ENCODE measurements around the gene ZNF737. TPM values are rescaled to one million over a fixed set of nuclear protein-coding genes. Genes with fewer than 3 reads are reported as not detected.
A peak's percentile ranks its signal among the peaks of the same experiment; 100 is the strongest.
"Not testable (repeated sequence)": the region's sequence is repeated elsewhere in the genome, so short reads cannot be mapped to it uniquely, and the experiment has no call there.

The ZNF737 gene
- total and polyA plus RNA-seq, 4 donors, result 0.67 to 3.7 (median 2.2) TPM

DNA sequence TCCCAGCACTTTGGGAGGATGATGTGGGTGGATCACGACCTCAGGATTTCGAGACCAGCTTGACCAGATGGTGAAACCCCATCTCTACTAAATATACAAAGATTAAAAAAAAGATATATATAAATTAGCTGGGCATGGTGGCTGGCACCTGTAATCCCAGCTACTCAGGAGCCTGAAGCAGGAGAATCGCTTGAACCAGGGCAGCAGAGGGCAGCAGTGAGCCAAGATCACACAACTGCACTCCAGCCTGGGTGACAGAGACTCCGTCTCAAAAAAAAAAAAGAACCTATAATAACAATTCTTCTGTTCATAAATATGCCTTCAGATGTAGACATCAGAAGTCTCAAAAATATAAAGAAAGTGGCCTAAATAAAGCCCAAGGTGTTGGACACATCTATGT lies 7.6 kb downstream of the ZNF737 start (continued):
- TF ChIP-seq ATF3 (IDR thresholded peaks at IDR 0.05), result no peak
- no peak for TF ChIP-seq EGR1 (IDR thresholded peaks at IDR 0.05; ENCODE audit: low read depth in 2 of 2)
- no peak for TF ChIP-seq RXRA (IDR thresholded peaks at IDR 0.05)

- Histone ChIP-seq H3K36me3 (ENCODE audit: control insufficient read depth in 4 of 4, insufficient read depth in 3 of 4, low read depth in 1 of 4, low read length in 3 of 4) (peaks cover 0 to 37% (median 25%) of the 10 kb centered on the region in 4 donors), H3K4me3 (ENCODE audit: low read depth in 1 of 3, low read length in 3 of 3) (peak overlapping the region in 2 of 3 donors; percentile 5 to 63)
- WGBS, result 95% methylated on average over 7 of the region's 7 CpGs
These were observed 20.8 kb downstream of the ZNF737 start for GRCh38 chr19:20544667-20545333.

GRCh38 chr19:20530303-20530702 lies 35.3 kb downstream of the ZNF737 start:
- peaks cover 2 to 29% (median 8%) of the 10 kb centered on the region in 4 donors for H3K9me3 ChIP-seq (ENCODE audit: control insufficient read depth in 4 of 4, low read length in 3 of 4)
- not testable (repeated sequence) for H3K27me3 ChIP-seq (ENCODE audit: control insufficient read depth in 4 of 4, insufficient read depth in 4 of 4, low read length in 3 of 4); H3K4me1 ChIP-seq (ENCODE audit: control insufficient read depth in 4 of 4, insufficient read depth in 4 of 4, low read length in 3 of 4); H3K4me3 ChIP-seq (ENCODE audit: low read depth in 1 of 3, low read length in 3 of 3); H3K36me3 ChIP-seq (ENCODE audit: control insufficient read depth in 4 of 4, insufficient read depth in 3 of 4, low read depth in 1 of 4, low read length in 3 of 4); DNase-seq (ENCODE audit: low spot score); H3K27ac ChIP-seq (ENCODE audit: low read depth in 1 of 2, low read length in 2 of 2); H3K9ac ChIP-seq (ENCODE audit: low read depth in 1 of 2, low read length in 2 of 2)
- 98% methylated on average over 11 of the region's 29 CpGs for WGBS

More at GRCh38 chr19:20544667-20545333, 20.8 kb downstream of the ZNF737 start:
- H3K27ac ChIP-seq (ENCODE audit: low read depth in 1 of 2, low read length in 2 of 2); H3K27me3 ChIP-seq (ENCODE audit: control insufficient read depth in 4 of 4, insufficient read depth in 4 of 4, low read length in 3 of 4); H3K4me1 ChIP-seq (ENCODE audit: control insufficient read depth in 4 of 4, insufficient read depth in 4 of 4, low read length in 3 of 4); DNase-seq (ENCODE audit: low spot score); H3K9ac ChIP-seq (ENCODE audit: low read depth in 1 of 2, low read length in 2 of 2): not testable (repeated sequence)
- H3K9me3 ChIP-seq (ENCODE audit: control insufficient read depth in 4 of 4, low read length in 3 of 4), result peaks cover 37 to 74% (median 43%) of the 10 kb centered on the region in 4 donors

- Histone ChIP-seq H3K36me3 (ENCODE audit: control insufficient read depth in 4 of 4, insufficient read depth in 3 of 4, low read depth in 1 of 4, low read length in 3 of 4) (no peaks in the 10 kb centered on the region), H3K27ac (ENCODE audit: low read depth in 1 of 2, low read length in 2 of 2) (no peak overlapping the region), H3K4me3 (ENCODE audit: low read depth in 1 of 3, low read length in 3 of 3) (no peak overlapping the region), H3K27me3 (ENCODE audit: control insufficient read depth in 4 of 4, insufficient read depth in 4 of 4, low read length in 3 of 4) (no peaks in the 10 kb centered on the region), H3K9me3 (ENCODE audit: control insufficient read depth in 4 of 4, low read length in 3 of 4) (peaks cover 0 to 24% (median 12%) of the 10 kb centered on the region in 4 donors), H3K9ac (ENCODE audit: low read depth in 1 of 2, low read length in 2 of 2) (no peak overlapping the region), H3K4me1 (ENCODE audit: control insufficient read depth in 4 of 4, insufficient read depth in 4 of 4, low read length in 3 of 4) (no peaks in the 10 kb centered on the region)
- DNase-seq (ENCODE audit: low spot score), result no peak
- no peak for TF ChIP-seq REST (IDR thresholded peaks at IDR 0.05)
- no peak for TF ChIP-seq FOXA1 (IDR thresholded peaks at IDR 0.05)
- TF ChIP-seq ATF3 (IDR thresholded peaks at IDR 0.05), result no peak
- WGBS, result 72% methylated on average over 5 of the region's 5 CpGs
These were observed 52.2 kb downstream of the ZNF737 start for GRCh38 chr19:20513189-20513904.
